GM23338 (cell line): ENCODE results near the gene HSF4. TPM values are rescaled to one million over a fixed set of nuclear protein-coding genes. Genes with fewer than 3 reads are reported as not detected.

Source experiments
- ATAC-seq: fragments of 200-7000 bp; cut with Tn5 transposase; 3 replicates; pipeline ENCODE4 v1.9.1; 2020
- DNase-seq: peaks from one replicate; pipeline ENCODE4 v3.0.0-alpha.2; 2015; ENCODE audit warnings: low spot score
- H2AFZ ChIP-seq: fragments of 200-600 bp; sonication (generic); 2 replicates; pipeline ENCODE4 v1.8.0; 2016; ENCODE audit warnings: antibody characterized with exemption, mild to moderate bottlenecking, moderate library complexity
- H3F3A ChIP-seq: fragments of 200-600 bp; sonication (generic); replicated peaks from 2 replicates; pipeline ENCODE4 v1.8.0; 2017; ENCODE audit warnings: antibody characterized with exemption, mixed run types, low read depth
- H3K27ac ChIP-seq: fragments of 200-600 bp; sonication (generic); 2 replicates; pipeline ENCODE4 v1.6.1; 2016; ENCODE audit warnings: low read depth
- H3K27me3 ChIP-seq: fragments of 200-600 bp; sonication (generic); 2 replicates; pipeline ENCODE4 v1.8.0; 2016; ENCODE audit warnings: mild to moderate bottlenecking, mixed run types, moderate library complexity; ENCODE audit not compliant: insufficient read depth
- H3K36me3 ChIP-seq: fragments of 200-600 bp; sonication (generic); 2 replicates; pipeline ENCODE4 v1.8.0; 2016; ENCODE audit warnings: mild to moderate bottlenecking; ENCODE audit not compliant: insufficient read depth
- H3K4me1 ChIP-seq: fragments of 200-600 bp; sonication (generic); 2 replicates; pipeline ENCODE4 v1.8.0; 2016; ENCODE audit warnings: mild to moderate bottlenecking, moderate library complexity; ENCODE audit not compliant: insufficient read depth
- H3K4me2 ChIP-seq: fragments of 200-600 bp; sonication (generic); 2 replicates; pipeline ENCODE4 v1.7.1; 2017; ENCODE audit warnings: mixed run types
- H3K4me3 ChIP-seq: fragments of 200-600 bp; sonication (generic); 2 replicates; pipeline ENCODE4 v1.6.1; 2016; ENCODE audit warnings: mixed run types
- H3K79me2 ChIP-seq: fragments of 200-600 bp; sonication (generic); replicated peaks from 2 replicates; pipeline ENCODE4 v1.8.0; 2017; ENCODE audit warnings: mild to moderate bottlenecking; ENCODE audit not compliant: insufficient read depth
- H3K9me2 ChIP-seq: fragments of 200-600 bp; sonication (generic); 2 replicates; pipeline ENCODE4 v1.8.0; 2017; ENCODE audit not compliant: insufficient read depth
- H4K20me1 ChIP-seq: fragments of 200-600 bp; sonication (generic); replicated peaks from 2 replicates; pipeline ENCODE4 v1.8.0; 2017; ENCODE audit warnings: mild to moderate bottlenecking; ENCODE audit not compliant: insufficient read depth
- H3K27ac Mint-ChIP-seq: 2 replicates; pipeline ENCODE4 v1.8.0; 2020; ENCODE audit warnings: inconsistent platforms, mild to moderate bottlenecking, moderate library complexity, mixed read lengths
- H3K27me3 Mint-ChIP-seq: 3 replicates; pipeline ENCODE4 v1.8.0; 2022; ENCODE audit warnings: low read depth, mild to moderate bottlenecking, moderate library complexity, mixed read lengths, inconsistent platforms; ENCODE audit not compliant: insufficient read depth, poor library complexity
- H3K36me3 Mint-ChIP-seq: 3 replicates; pipeline ENCODE4 v1.8.0; 2021; ENCODE audit warnings: low read depth, mild to moderate bottlenecking, inconsistent platforms, moderate library complexity, mixed read lengths
- H3K4me1 Mint-ChIP-seq: 3 replicates; pipeline ENCODE4 v1.8.0; 2020; ENCODE audit warnings: mild to moderate bottlenecking, inconsistent platforms, mixed read lengths
- H3K4me3 Mint-ChIP-seq: 3 replicates; pipeline ENCODE4 v1.8.0; 2021; ENCODE audit warnings: moderate library complexity, mild to moderate bottlenecking, inconsistent platforms, mixed read lengths
- H3K9me3 Mint-ChIP-seq: 3 replicates; pipeline ENCODE4 v1.8.0; 2020; ENCODE audit warnings: moderate library complexity, mild to moderate bottlenecking, inconsistent platforms, mixed read lengths
- CREB1 ChIP-seq: fragments of 250-450 bp; sonication (Bioruptor Pico); IDR thresholded peaks from 2 replicates; pipeline ENCODE4 v1.5.0; 2020; ENCODE audit warnings: low read depth, mild to moderate bottlenecking, moderate library complexity
- CTCF ChIP-seq, 2 experiments: fragments of 200-600 bp in 1 of 2; sonication (generic) in 1 of 2; conservative IDR thresholded peaks; 2 replicates each; pipeline versions ENCODE4 v1.5.1 to v1.6.1; 2016 to 2017; ENCODE audit warnings: antibody characterized with exemption in 2 of 2, low read depth in 2 of 2, mild to moderate bottlenecking in 2 of 2, moderate library complexity in 1 of 2
- ETS1 ChIP-seq: IDR thresholded peaks from 2 replicates; pipeline ENCODE4 v1.6.1; 2016; ENCODE audit warnings: antibody characterized with exemption
- JUNB ChIP-seq: IDR thresholded peaks from one replicate; pipeline ENCODE4 v1.6.1; 2016; ENCODE audit warnings: antibody characterized with exemption; ENCODE audit not compliant: unreplicated experiment
- POLR2AphosphoS5 ChIP-seq: IDR thresholded peaks from 2 replicates; pipeline ENCODE4 v1.6.1; 2016; ENCODE audit warnings: antibody characterized with exemption, low read depth
- REST ChIP-seq: IDR thresholded peaks from one replicate; pipeline ENCODE4 v1.6.1; 2018; ENCODE audit warnings: antibody characterized with exemption; ENCODE audit not compliant: unreplicated experiment
- polyA plus RNA-seq: library from polyadenylated mRNA; unstranded; fragments of >200 nt; fragmentation: Nextera tagmentation; extraction: Ambion mirVana; gene quantifications from 2 replicates; pipeline ENCODE4 v1.2.1, GENCODE V29; 2016
- total RNA-seq: library from RNA; depleted of rRNA; stranded (reverse); fragments of >200 nt; shearing (Covaris generic); gene quantifications from 2 replicates; pipeline ENCODE4 v1.2.3, GENCODE V29; 2014

The HSF4 gene
- total and polyA plus RNA-seq, 2 experiments from 2014 or later: 0.19 to 1.3 TPM

GRCh38 chr16:67176662-67177061 is 12.1 kb downstream of the HSF4 start (continued):
- no peak for TF ChIP-seq POLR2AphosphoS5
- TF ChIP-seq ETS1: no peak
- no peak for TF ChIP-seq JUNB
- TF ChIP-seq CREB1: no peak

- Histone ChIP-seq H3K4me2 (peak overlapping the region; percentile 84), H2AFZ (peak overlapping the region; percentile 81), H3K79me2 (peaks cover 9% of the 10 kb centered on the region), H3K4me1 (peaks cover 24% of the 10 kb centered on the region), H3K9me2 (no peaks in the 10 kb centered on the region), H3K27ac (no peak overlapping the region), H4K20me1 (peaks cover 9% of the 10 kb centered on the region), H3K27me3 (peaks cover 49% of the 10 kb centered on the region), H3K36me3 (no peaks in the 10 kb centered on the region), H3F3A (peaks cover 16% of the 10 kb centered on the region; the same call in 1 of the 2 replicates), H3K4me3 (peak overlapping the region; percentile 69)
- Mint-ChIP-seq H3K27me3 (peaks cover 54% of the 10 kb centered on the region), H3K36me3 (peaks cover 3% of the 10 kb centered on the region; the same call in 2 of the 3 replicates), H3K4me1 (peaks cover 23% of the 10 kb centered on the region), H3K9me3 (no peaks in the 10 kb centered on the region; the same call in 1 of the 3 replicates), H3K27ac (no peak overlapping the region), H3K4me3 (peak overlapping the region; percentile 70)
- DNase-seq (peak; percentile 98), ATAC-seq (peak; percentile 85)
- TF ChIP-seq REST (no peak), CREB1 (peak; percentile 75), POLR2AphosphoS5 (peak; percentile 90)
These were observed 13.5 kb downstream of the HSF4 start for GRCh38 chr16:67177743-67178699.

GRCh38 chr16:67179421-67180080 is 15.0 kb downstream of the HSF4 start:
- no peak overlapping the region for H3K27ac Mint-ChIP-seq
- H3K27me3 ChIP-seq: peaks cover 39% of the 10 kb centered on the region
- no peak overlapping the region for H3K27ac ChIP-seq

More at GRCh38 chr16:67179421-67180080, 15.0 kb downstream of the HSF4 start:
- H3F3A ChIP-seq: peaks cover 10% of the 10 kb centered on the region; the same call in 1 of the 2 replicates
- no peaks in the 10 kb centered on the region; the same call in 2 of the 3 replicates for H3K9me3 Mint-ChIP-seq
- H3K36me3 Mint-ChIP-seq: peaks cover 3% of the 10 kb centered on the region; the same call in 2 of the 3 replicates
- H4K20me1 ChIP-seq: peaks cover 4% of the 10 kb centered on the region; the same call in 1 of the 2 replicates
- no peaks in the 10 kb centered on the region for H3K9me2 ChIP-seq
- H2AFZ ChIP-seq: no peak overlapping the region
- no peak overlapping the region for H3K4me2 ChIP-seq
- no peak overlapping the region for H3K4me3 ChIP-seq
- no peak for DNase-seq
- 0 out of 3 replicates have a peak overlapping the region, but pooled peaks have one; percentile 70 for H3K4me3 Mint-ChIP-seq
- peaks cover 17% of the 10 kb centered on the region for H3K4me1 ChIP-seq
- peaks cover 12% of the 10 kb centered on the region for H3K4me1 Mint-ChIP-seq
- H3K27me3 Mint-ChIP-seq: peaks cover 45% of the 10 kb centered on the region
- TF ChIP-seq REST: no peak
- peak; percentile 22 to 62; a peak in 2 of 4 replicates for TF ChIP-seq CTCF (conservative IDR thresholded peaks at IDR 0.05; ENCODE audit: low read depth in 2 of 2)
- H3K79me2 ChIP-seq: peaks cover 10% of the 10 kb centered on the region
- no peaks in the 10 kb centered on the region for H3K36me3 ChIP-seq
- no peak; the same call in 2 of the 3 replicates for ATAC-seq
